ENCODE results near the gene ADAMTS2.
"Not testable (repeated sequence)": the region's sequence is repeated elsewhere in the genome, so short reads cannot be mapped to it uniquely, and the experiment has no call there.

Gene ADAMTS2

DNA sequence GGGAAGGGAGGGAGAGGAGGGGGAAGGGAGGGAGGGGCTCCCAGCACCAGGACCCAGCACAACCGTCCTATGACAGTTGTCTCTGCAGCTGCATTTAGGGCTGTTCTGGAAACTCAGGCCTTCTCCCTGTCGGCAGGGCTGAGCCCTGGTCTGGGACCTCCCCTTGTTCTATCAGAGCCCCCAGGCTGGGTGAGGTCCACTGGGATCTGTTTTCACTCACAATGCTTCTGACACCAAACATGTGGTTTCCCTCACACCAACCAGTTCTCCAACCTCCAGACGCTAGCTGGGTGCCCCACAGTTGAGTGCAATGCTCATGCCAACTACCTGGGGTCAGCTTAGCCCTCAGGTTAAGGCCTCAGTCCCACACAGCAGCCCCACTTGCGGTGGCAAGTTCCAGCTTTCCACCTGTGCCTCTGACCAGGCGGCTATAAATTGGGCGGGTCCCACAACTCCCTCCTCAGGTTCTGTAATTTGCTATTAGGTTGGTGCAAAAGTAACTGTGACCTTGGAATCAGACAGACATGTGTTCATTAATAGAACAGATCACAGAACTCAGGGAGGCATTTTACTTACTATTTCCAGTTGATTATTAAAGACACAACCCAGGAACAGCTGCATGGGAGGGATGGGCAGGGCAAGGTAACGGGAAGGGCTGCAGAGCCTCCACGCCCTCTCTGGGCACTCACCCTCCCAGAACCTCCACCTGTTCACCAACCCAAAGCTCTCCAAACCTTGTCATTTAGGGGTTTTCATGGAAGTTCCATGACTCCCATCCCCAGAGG, 13.5 kb downstream of the ADAMTS2 start:
- no peak overlapping the region for H3K4me3 ChIP-seq (ENCODE audit: low read depth, low read length)
- no peak for DNase-seq (ENCODE audit: low read depth)

DNA sequence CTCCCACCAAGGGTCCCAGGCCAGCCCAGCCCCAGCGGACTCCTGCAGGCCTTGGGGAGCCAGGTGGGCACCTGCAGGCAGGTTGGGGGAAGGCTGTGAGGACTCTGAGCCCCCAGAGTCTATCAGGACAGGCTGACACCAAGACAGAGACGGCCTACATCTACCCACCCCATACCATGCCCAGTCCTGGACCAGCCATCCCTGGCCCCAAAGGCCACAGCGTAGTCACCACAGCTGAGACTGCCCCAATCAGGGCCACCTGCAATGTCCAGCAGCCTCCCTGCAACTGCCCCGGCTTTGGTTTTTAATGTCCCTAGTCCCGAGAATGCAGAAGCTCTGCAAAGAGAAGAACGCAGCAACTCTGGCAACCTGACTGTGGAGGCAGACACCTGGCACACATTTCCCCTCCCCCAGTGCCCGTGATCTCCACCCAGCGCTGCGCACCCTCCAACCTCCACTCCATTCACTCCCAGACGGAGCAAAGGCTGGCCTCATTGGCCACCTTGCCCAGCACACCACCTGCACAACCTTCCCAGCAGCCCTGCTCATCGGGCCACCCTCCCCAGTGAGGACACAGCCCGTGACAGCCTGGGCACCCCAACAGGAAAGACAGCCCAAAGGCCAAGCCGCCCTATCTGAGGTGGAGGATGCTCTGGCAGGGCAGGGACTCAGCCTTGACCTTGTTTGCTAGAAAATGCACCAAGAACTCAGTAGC, 14.9 kb downstream of the ADAMTS2 start:
- no peak for DNase-seq (ENCODE audit: low read depth)
- no peak overlapping the region for H3K4me3 ChIP-seq (ENCODE audit: low read depth, low read length)

DNA sequence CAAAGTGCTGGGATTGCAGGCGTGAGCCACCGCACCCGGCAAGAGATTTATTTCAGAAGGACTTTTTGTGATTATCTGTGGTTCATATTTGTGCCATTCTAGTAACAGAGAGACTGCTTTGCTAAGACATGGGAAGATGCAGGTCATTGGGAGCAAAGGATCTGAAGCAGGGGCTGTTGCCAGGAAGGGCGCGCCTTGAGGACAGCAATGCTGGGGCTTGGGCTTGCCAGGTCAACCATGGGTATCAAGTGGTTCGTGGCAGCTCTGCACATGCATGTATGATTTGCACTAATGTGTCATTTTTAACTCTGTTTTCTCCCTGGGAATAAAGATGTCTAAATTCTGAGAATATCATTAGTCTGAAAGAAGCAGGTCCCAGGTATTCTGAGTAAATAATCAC, 17.0 kb downstream of the ADAMTS2 start:
- DNase-seq (ENCODE audit: low read depth) = no peak
- no peak overlapping the region for H3K4me3 ChIP-seq (ENCODE audit: low read depth, low read length)

DNA sequence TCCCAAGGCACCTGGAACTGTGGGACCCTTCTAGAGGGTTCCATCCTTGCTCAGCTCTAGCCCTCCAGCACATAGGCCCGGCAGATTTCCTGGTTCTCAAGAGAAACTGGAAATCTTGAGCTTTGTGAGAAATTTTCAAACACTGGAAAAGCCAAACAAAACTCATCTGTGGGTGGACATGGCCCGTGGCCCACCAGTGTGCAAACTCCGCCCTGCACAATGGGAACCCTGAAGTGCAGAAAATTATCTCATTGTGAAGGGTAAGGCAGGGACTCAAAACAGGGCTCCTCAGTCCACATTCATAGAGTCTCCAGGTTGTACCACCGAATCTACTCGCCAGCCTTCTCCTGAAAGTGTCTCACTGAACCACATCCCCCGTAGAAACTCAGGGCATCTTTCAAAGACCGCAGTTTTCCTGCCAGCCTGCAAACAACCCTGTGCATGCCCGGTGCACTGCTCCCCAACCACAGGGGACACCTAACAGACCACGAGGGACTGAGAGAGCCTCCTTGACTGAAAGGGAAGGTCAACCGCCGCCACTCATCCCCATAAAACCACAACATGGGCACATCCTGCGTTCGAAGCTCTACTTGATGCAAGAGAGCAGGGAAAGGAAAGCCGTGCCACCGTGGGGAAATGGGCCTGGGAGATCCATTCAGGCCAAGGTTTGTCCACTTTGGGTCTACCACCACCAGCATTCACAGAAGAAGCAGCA, 18.1 kb downstream of the ADAMTS2 start:
- DNase-seq (ENCODE audit: low read depth) = no peak
- H3K4me3 ChIP-seq (ENCODE audit: low read depth, low read length) = no peak overlapping the region

DNA sequence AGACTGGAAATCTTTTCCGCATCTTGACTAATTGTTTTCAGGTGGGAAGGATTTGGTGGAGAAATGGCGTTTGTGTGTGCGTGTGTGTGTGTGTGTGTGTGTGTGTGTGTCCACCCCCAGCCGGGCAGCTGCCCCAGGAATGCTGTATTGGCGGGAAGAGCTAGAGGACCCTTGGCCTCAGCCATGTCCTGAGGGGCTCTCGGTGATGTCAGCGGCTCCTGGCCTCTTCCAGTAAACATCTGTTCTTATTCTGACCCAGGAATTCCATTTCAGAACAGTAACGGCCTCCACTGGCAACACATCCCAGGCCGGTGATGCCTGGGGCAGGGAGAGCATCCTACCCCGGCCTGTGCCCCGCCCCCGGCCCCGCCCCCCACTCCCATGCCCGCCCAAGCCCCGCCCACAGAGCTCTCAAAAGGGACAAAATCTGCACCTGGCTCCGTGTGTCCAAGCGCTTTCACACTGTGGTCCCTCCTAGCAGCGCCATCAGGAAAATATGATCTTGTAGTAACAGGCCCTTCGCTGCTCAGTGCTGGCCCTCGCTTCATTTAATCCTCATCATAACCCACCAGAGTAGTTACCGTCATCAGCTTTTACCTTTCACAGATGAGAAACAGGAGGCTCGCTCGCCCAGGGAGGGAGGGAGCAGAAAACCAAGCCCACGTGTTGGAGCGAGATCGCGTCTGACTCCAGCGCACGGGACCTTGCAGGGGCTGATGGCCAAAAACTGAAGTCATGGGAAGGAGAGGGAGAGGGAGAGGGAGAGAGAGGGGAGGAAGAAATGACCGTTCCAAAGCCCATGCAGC, 18.9 kb downstream of the ADAMTS2 start:
- DNase-seq (ENCODE audit: low read depth) = peak; percentile 96
- no peak overlapping the region for H3K4me3 ChIP-seq (ENCODE audit: low read depth, low read length)

DNA sequence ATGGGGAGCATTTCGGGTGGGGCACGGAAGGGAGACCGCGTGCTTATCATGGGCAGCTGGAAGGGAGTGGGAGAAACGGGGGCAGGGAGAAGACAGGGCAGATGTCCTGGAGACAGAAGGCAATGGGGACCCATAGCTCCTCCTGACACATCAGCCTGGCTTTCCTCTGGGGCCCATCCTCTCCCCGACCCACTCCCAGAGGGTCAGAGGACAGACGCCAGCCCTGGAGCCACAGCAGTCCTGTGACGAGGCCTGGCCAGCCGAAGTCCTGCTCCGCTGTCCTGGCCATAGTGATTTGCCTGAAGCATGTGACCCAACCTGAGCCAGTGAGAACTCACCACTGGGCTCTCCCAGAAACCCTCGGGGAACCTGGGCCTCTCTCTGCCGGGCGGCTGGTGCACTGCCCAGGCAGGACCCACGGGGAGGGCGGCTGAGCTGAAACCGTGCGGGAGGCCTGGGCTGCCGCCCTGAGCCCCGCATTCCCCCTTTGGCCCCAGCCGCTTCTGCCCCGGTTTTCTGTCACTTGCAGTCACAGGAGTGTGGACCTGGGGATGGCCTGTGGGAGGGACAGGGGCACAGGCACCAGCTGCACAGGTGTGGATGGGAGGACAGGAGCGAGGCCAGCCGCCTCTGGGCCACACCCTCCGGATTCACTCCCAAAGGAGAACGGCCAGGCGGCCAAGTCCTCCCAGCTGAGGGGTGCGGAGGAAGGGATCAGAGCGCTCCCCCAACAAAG, 19.8 kb downstream of the ADAMTS2 start:
- DNase-seq (ENCODE audit: low read depth) = no peak
- no peak overlapping the region for H3K4me3 ChIP-seq (ENCODE audit: low read depth, low read length)

DNA sequence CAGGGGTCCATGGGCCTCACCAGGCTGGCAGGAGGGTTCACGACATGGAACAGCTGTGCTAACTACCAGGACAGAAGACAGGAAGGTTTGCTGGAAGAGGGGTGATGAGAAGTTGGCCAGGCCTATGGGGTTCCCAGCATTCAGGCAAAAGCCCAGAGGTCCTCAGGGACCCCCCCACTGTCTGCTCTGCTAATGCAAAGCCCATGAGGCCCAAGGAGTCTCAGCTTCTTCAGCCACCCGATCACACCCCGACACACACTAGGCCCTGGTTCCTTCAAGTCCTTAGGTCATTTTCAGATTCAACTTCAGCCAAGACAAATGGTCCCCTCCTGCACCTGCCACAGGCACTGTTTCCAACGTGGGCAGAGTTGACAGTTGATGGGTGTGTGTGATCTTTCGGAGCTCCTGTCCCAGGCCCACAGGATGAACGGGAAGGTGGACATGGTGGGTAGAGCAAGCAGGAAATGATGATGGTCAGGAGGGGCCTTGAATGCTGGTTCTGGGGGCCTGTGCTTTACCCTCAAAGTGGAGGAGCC, 20.4 kb downstream of the ADAMTS2 start:
- no peak for DNase-seq (ENCODE audit: low read depth)
- H3K4me3 ChIP-seq (ENCODE audit: low read depth, low read length) = no peak overlapping the region

DNA sequence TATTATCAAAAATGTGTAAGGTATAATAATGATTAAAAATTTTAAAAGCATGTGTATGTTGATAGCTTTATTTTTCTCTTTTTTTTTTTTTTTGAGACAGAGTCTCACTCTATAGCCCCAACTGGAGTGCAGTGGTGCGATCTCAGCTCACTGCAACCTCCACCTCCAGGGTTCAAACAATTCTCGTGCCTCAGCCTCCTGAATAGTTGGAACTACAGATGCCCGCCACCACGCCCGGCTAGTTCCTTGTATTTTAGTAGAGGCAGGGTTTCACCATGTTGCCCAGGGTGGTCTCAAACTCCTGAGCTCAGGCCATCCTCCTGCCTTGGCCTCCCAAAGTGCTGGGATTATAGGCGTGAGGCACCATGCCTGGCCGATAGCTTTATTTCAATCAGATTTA, 20.9 kb downstream of the ADAMTS2 start:
- not testable (repeated sequence) for H3K4me3 ChIP-seq (ENCODE audit: low read depth, low read length)

DNA sequence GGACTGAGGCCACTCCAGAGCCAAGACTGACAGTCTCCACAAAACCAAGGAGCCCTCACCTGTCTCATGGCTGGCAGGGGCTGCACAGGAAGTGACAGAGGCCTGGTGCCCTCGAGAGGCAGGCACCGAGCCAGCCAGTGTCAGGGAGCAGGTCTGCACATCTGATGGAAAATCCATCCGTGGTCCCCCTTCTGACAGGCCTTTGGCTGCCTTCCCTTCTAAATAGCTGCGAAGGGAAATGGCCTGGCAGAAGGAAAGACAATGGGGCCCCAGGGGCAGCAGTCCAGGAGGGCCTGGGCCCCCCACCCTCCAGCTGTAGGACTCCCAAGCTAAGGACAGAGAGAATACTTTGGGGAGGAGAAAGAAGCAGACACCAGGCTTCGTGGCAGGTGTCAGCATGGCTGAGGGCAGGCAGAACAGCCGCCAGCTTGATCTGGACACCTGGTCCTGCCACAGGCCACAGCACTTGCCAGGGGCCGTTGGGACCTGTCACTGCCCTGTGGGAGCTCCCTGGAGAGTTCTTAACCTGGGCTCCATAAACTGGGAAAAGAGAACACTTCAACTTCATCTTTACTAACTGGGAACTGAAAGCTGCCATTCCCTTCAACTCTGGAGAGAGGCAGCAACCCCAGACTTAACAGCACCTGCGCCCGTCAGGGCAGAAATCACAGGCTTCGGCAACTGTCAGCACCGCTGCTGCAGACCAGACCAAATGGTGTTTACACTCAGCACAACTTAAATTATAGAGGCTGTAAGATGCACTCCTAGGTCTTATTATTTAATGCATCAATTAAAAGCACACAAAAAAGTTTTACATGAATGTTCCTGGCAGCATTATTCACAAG, 22.0 kb downstream of the ADAMTS2 start:
- DNase-seq (ENCODE audit: low read depth) = no peak
- no peak overlapping the region for H3K4me3 ChIP-seq (ENCODE audit: low read depth, low read length)

More for the DNA sequence above, 20.9 kb downstream of the ADAMTS2 start:
- not testable (repeated sequence) for DNase-seq (ENCODE audit: low read depth)

DNA sequence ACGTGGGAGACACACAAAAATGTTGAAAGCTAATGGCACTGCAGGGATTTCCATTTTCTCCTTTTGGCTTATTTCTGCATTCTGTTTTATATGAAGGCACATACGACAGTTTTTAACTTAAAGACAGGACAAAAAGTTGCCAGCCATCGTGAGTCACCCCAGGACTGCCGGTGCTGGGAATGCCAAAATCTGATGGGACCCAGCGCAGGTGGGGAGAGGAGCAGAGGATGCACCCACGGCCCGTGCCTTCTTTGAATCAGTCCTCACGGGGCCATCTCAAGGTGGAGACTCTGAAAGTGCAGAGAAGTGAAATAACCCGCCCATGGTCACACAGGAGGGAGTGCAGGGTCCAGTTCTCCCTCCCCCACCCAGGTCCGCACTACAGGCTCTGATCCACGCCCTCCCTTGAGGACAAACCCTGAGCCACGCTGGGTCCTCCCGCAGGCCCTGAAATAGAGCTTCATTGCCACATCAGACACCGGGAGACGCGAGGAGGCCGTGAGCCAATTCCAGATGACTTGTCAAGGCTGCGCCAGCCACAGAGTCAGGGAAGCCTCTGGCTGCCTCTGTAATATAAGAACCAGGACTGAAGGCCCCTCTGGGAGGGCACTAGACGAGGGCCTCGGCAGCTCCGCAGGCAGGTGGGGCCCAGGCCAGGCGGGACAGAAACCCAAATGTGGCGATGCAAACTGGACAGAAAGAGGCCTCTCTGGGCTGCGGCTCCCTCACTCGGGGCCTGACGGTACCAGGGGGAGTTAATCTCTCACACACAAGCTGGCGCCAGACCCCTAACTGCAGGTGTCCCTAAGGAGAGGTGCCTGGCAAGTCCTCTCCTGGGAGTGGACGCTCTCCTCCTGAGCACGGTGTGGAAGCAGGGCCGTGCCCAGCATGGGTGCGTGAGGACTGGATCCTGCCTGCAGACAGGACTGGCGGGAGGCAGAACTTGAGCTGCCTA, 22.9 kb downstream of the ADAMTS2 start:
- H3K4me3 ChIP-seq (ENCODE audit: low read depth, low read length) = no peak overlapping the region
- no peak for DNase-seq (ENCODE audit: low read depth)

DNA sequence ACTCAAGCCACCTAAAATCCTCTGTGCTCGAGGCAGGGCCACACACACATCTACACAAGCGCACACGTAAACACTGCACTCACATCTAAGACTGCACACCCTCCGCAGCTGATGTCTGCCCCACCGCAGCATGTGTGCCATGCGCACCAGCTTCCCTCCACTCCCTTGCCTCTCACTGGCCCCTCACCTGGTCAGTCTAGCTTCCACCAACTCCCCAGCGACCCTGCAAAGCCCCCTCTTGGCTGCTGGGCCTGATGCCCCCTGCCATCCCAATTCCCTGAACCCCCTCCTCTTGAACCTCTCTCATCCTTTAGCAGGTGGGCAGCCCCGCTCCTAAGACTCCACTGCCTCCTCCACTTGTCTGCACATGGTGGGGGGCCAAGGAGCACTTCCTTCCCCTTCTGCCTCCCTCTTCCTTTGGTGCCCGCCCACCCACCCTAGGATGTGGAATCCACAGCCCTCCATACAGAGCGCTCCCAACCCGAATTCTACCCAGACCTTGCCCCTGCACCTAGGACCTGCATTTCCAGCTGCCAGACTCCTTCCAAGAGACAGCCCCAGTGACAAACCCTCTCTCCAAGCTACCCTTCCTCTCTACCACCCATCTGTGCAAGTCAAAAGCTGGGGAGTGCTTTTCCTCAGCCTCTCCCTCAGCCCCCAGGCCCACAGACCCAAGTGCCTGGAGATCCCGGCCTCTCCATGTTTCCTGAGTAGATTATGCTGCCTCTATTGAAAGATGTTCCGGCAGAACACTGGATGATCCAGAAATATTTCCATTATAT, 23.9 kb downstream of the ADAMTS2 start:
- H3K4me3 ChIP-seq (ENCODE audit: low read depth, low read length) = no peak overlapping the region
- DNase-seq (ENCODE audit: low read depth) = no peak

DNA sequence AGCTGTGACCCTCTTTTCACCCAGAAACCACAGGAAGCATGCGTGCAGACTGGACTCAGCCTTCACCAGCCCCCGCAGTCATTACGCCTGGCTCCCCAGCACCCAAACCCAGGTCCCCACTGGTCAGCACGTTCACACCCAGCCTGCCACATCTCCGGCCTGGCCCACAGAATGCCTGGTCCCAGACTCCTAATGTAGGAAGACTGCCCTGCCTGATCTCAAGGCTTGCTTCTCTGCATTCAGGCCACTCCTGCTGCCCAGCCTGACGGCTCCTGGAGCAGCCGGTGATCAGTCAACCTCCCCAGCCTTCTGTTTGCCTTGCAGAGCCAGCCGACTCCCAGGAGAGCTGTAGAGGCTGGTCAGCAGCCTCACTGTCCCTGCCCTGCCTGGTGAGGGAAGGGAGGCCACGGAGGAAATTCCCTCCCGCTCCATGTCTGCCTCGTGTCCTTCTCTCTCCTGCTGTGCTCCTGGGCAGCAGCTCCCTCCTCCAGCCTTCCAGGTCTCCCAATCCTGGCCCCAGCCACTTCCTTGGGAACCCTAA, 25.4 kb downstream of the ADAMTS2 start:
- DNase-seq (ENCODE audit: low read depth) = peak; percentile 44
- H3K4me3 ChIP-seq (ENCODE audit: low read depth, low read length) = no peak overlapping the region

DNA sequence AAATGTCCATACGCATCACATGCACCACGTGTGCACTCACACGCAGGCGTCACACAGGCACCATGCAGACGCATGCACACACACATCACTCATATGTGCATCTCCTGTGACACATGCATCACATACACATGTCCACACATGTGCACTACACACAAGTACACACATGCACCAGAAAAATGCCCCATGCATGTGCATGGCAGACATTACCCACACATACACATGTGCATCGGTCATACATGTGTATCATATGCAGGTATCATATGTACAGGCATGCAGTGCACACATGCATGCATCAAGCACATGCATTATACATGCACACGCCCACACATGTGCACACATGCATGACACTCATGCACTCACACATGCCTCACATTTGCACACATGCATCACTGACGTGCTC, 26.1 kb downstream of the ADAMTS2 start:
- no peak for DNase-seq (ENCODE audit: low read depth)
- H3K4me3 ChIP-seq (ENCODE audit: low read depth, low read length) = no peak overlapping the region

DNA sequence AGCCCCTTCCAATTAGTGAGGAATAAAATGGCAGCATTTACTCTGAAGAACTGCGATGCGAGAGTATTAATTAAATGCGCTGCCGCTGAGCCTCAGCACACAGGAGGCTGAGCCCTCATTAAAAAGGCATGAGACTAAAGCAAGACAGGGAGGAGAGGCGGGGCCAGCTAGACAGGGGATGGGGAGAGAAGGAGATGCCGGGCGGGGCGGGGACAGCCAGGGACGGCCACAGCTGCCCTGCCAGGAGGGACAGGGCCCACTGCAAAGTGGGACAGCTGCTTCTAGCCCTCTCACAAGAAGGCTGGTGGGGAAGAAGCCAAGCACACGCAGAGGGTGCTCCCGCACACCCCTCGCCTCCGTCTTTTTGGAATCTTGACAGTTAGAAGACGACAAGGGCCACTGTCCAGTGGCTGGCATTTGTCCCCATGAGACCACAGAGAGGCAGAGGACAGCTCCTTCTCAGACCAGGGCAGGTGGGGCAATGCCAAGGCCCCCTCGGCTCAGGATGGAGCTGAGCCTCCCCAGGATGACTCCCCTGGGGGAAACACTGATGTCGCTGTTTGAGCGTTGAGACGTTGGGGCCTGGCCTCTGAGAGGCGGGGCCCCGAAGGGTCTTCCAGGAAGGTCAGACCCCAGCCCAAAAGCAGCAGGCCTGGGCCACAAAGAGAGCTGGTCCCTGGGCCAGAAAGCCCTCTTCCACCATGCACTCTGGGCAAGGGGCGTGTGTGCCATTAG, 26.9 kb downstream of the ADAMTS2 start:
- H3K4me3 ChIP-seq (ENCODE audit: low read depth, low read length) = no peak overlapping the region
- DNase-seq (ENCODE audit: low read depth) = no peak
